Measurements from ENCODE around the gene ZNF2.
A peak's percentile ranks its signal among the peaks of the same experiment; 100 is the strongest.

ZNF2 gene

GRCh38 chr2:95206096-95206495 is 40.5 kb downstream of the ZNF2 start:
- DNase-seq = no peak

- peak; percentile 74 to 83 for DNase-seq
Observed at GRCh38 chr2:95207111-95207961, 41.7 kb downstream of the ZNF2 start, which contains the start of gene ZNF892. ZNF892 (plus strand) TSS chr2:95207521; CDS start chr2:95207816, 295 bp downstream.

GRCh38 chr2:95208106-95208505 is 42.5 kb downstream of the ZNF2 start:
- no peak for DNase-seq

- no peak for DNase-seq
Observed at GRCh38 chr2:95215018-95215612, 49.5 kb downstream of the ZNF2 start.

- no peak for DNase-seq
Observed at GRCh38 chr2:95220449-95220848, 54.8 kb downstream of the ZNF2 start.

DNA sequence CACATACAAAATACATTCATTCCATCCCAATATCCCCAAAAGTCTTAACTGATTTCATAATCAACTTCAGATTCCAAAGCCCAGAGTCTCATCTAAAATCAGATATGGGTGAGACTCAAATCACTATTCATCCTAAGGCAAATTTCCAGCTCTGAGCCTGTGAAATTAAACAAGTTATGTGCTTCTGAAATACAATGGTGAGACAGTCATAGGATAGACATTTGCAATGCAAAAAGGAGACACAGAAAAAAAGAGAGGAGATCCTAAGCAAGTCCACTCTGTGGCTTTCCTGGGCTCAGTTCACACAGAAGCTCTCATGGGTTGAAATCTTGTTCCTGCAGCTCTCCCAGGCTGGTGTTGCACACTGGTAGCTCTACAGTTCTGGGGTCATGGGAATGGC is 60.0 kb downstream of the ZNF2 start:
- DNase-seq = no peak

DNA sequence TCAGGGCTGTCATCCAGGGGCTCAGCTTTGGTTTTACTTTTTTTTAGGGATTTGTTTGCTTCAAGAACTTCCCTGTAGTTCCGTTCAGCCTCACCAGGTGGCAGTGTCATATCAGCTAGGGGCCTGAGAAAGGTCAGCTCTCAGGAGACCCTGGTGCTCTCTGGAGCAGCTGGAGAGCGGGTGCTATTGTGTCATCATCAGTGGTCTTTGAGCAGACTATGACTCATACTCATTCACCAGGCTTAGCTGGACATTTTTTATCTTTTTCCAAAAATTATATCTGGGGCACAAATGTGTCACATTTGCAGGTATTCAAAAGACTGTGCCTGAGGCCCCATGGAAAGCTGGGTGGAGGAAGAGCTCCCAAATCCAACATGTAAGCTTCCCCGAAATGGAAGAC is 66.1 kb downstream of the ZNF2 start:
- peak; percentile 75 to 78 for DNase-seq

DNA sequence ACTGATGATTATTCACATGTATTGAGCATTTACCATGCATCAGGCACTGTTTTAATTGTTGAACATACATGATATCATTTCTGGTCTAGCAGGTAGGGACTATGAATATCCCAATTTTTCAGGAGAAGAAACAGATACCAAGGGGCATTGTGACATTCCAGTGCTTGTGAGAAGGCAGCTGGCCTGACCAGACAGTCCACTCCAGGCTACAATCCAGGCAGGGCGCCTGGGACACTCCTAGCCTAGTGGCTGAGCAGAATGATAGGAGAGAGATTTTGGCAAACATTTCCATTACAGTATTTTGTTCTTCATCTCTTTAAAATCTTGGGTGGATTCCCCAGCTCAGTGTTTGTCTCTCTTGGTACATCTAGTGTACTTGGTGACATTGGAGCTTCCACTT is 66.6 kb downstream of the ZNF2 start:
- no peak for DNase-seq
